ENCODE results near the gene USP47. TPM values are rescaled to one million over a fixed set of nuclear protein-coding genes. Genes with fewer than 3 reads are reported as not detected.

Gene USP47
- total and polyA plus RNA-seq, 2 experiments from 2014 or later, result 16.3 to 36.7 TPM

DNA sequence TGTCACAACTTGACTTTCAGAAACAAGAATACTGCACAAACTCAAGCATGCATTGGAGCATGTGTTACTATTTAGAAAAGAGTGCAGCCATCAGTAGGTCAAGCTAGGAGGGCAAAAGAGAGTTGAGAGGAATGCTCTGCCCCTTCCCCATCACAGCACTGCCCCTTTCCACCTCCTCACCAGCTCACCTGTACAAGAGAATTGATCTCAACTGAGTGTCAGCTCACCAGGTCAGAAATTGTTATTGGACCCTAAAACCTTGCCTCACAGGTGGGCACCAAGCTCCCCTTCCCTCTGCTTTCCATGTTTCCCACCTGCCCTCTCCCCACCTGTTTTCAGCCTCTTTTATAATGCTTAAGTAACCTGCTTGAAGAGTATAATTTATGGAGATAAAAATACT lies 117.8 kb downstream of the USP47 start (continued):
- TF ChIP-seq REST (IDR thresholded peaks at IDR 0.05; ENCODE audit: unreplicated experiment) (no peak), POLR2AphosphoS5 (IDR thresholded peaks at IDR 0.05; ENCODE audit: low read depth) (no peak), EZH2phosphoT487 (IDR thresholded peaks at IDR 0.05; ENCODE audit: unreplicated experiment) (no peak), STAT1 (IDR thresholded peaks at IDR 0.05; ENCODE audit: unreplicated experiment) (no peak), CREB1 (CRISPR knock-in tag; IDR thresholded peaks at IDR 0.05; ENCODE audit: low read depth) (no peak), ZNF114 (CRISPR knock-in tag; IDR thresholded peaks at IDR 0.05) (no peak), NANOG (IDR thresholded peaks at IDR 0.05; ENCODE audit: borderline replicate concordance) (no peak)
- TF ChIP-seq, protein P1, sequence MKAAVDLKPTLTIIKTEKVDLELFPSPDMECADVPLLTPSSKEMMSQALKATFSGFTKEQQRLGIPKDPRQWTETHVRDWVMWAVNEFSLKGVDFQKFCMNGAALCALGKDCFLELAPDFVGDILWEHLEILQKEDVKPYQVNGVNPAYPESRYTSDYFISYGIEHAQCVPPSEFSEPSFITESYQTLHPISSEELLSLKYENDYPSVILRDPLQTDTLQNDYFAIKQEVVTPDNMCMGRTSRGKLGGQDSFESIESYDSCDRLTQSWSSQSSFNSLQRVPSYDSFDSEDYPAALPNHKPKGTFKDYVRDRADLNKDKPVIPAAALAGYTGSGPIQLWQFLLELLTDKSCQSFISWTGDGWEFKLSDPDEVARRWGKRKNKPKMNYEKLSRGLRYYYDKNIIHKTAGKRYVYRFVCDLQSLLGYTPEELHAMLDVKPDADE (IDR thresholded peaks at IDR 0.05), result no peak

GRCh38 chr11:11960687-11961086 lies 118.9 kb downstream of the USP47 start:
- Mint-ChIP-seq H3K27ac (no peak overlapping the region), H3K27me3 (ENCODE audit: insufficient read depth, low read depth, poor library complexity) (peaks cover 6% of the 10 kb centered on the region), H3K4me3 (no peak overlapping the region), H3K9me3 (no peaks in the 10 kb centered on the region), H3K4me1 (peaks cover 3% of the 10 kb centered on the region; the same call in 2 of the 3 replicates), H3K36me3 (ENCODE audit: low read depth) (peaks cover 11% of the 10 kb centered on the region; the same call in 2 of the 3 replicates)
- Histone ChIP-seq H3K4me2 (no peak overlapping the region), H3F3A (replicated peaks; ENCODE audit: low read depth) (no peaks in the 10 kb centered on the region), H3K27me3 (ENCODE audit: insufficient read depth) (no peaks in the 10 kb centered on the region), H3K79me2 (replicated peaks; ENCODE audit: insufficient read depth) (no peaks in the 10 kb centered on the region), H2AFZ (no peak overlapping the region), H3K9me2 (ENCODE audit: insufficient read depth) (no peaks in the 10 kb centered on the region), H3K36me3 (ENCODE audit: insufficient read depth) (0 out of 2 replicates have a peak, but pooled peaks cover under 1% of the 10 kb centered on the region), H3K4me3 (no peak overlapping the region), H4K20me1 (replicated peaks; ENCODE audit: insufficient read depth) (no peaks in the 10 kb centered on the region), H3K4me1 (ENCODE audit: insufficient read depth) (0 out of 2 replicates have a peak, but pooled peaks cover 2% of the 10 kb centered on the region), H3K27ac (ENCODE audit: low read depth) (no peak overlapping the region)
- DNase-seq (ENCODE audit: low spot score) (no peak), ATAC-seq (peak; percentile 52)
- TF ChIP-seq ZNF331 (CRISPR knock-in tag; IDR thresholded peaks at IDR 0.05; ENCODE audit: low read depth) (no peak), JUNB (IDR thresholded peaks at IDR 0.05; ENCODE audit: unreplicated experiment) (no peak), EZH2 (IDR thresholded peaks at IDR 0.05; ENCODE audit: low read depth, unreplicated experiment) (no peak), EZH2phosphoT487 (IDR thresholded peaks at IDR 0.05; ENCODE audit: unreplicated experiment) (no peak), STAT1 (IDR thresholded peaks at IDR 0.05; ENCODE audit: unreplicated experiment) (no peak), ZNF114 (CRISPR knock-in tag; IDR thresholded peaks at IDR 0.05) (no peak), CTCF (conservative IDR thresholded peaks at IDR 0.05; ENCODE audit: low read depth in 2 of 2) (no peak), CREB1 (CRISPR knock-in tag; IDR thresholded peaks at IDR 0.05; ENCODE audit: low read depth) (no peak), NANOG (IDR thresholded peaks at IDR 0.05; ENCODE audit: borderline replicate concordance) (no peak), REST (IDR thresholded peaks at IDR 0.05; ENCODE audit: unreplicated experiment) (no peak), POLR2AphosphoS5 (IDR thresholded peaks at IDR 0.05; ENCODE audit: low read depth) (no peak)
- TF ChIP-seq, protein P1 (IDR thresholded peaks at IDR 0.05), result no peak
